ENCODE data around the gene EPB41L4B.

DNA sequence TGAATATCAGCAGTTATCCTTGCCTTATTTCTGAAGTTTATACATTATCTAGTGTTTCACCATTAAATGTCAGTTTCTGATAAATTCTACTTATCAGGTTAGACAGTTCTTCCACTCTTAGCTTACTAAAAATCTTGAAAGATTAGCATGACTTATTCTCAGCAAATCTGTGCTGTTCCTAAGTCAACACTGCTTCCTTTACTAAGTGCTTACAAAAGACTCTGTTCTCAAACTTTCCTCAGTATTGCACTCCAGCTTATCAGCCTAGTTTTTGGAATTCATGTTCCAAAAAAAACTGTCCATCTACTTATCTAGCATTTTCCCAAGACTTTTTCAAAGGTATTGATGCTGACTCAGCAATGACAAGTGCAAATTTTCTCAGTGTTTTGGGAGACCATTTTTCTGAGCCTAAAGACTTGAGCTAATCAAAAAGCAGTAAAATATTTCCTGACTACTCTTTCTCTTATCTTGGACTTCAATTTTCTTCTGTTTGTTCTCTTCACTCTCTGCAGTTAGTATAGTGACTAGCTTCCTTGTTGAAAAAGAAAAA is 92.7 kb downstream of the EPB41L4B start:
- TF ChIP-seq CTCF (IDR thresholded peaks at IDR 0.05) (no peak), POLR2AphosphoS5 (IDR thresholded peaks at IDR 0.05; ENCODE audit: insufficient read depth in 1 of 2, low read depth in 1 of 2) (no peak)
